GM19452 (cell line): ENCODE results near the gene TRAK2.
"Not testable (repeated sequence)": the region's sequence is repeated elsewhere in the genome, so short reads cannot be mapped to it uniquely, and the experiment has no call there.

Source experiments
- ATAC-seq: cut with Tn5 transposase; IDR thresholded peaks from one replicate; pipeline ENCODE4 v1.9.1; 2021; ENCODE audit not compliant: unreplicated experiment

TRAK2 gene

GRCh38 chr2:201414099-201415023 is 36.9 kb downstream of the TRAK2 start:
- peak; percentile 79 for ATAC-seq

- ATAC-seq, result no peak
These were observed 37.7 kb downstream of the TRAK2 start for GRCh38 chr2:201413552-201413951.

DNA sequence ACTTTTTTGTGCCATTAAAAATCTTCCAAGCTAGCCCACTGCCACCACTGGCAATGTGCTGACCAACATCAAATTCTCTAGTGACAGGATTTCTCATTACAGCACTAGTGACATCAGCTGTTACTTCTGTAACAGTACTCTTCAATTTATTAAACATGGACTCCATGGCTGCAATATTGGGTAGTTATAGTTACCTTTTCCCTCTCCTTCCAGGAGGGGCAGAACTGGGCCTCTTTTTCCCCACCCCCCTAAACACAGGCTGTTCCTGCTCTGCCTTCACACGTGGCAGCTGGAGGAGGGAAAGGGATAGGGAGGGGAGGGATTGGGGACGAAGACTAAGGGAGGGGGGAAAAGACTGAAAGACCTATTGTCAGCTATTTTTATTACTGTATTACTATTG is 38.1 kb downstream of the TRAK2 start:
- ATAC-seq, result no peak

DNA sequence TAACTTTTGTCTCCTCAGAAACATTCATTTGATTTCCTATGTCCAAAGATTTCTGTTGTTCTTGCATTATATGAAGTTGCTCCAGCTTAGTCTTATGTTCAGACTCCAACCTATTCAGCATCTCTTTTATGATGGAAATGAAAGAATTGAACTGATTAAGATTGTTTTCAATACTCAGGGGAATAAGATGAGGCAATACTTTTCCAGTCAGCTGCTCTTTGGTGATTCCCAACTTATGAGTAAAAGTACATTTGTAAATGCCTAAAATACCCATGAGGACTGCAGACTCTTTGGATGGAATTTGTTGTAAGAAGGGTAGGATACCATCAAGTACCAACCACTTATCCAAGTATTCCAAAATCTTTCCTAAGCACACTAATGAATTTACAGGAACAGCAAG is 39.8 kb downstream of the TRAK2 start:
- ATAC-seq, result no peak

- ATAC-seq, result no peak
These were observed 42.3 kb downstream of the TRAK2 start for GRCh38 chr2:201408931-201409330.

- ATAC-seq, result no peak
These were observed 44.0 kb downstream of the TRAK2 start for GRCh38 chr2:201407265-201407664.

- ATAC-seq, result no peak
These were observed 45.1 kb downstream of the TRAK2 start for GRCh38 chr2:201406077-201406662.

GRCh38 chr2:201404699-201405280 is 46.5 kb downstream of the TRAK2 start:
- ATAC-seq, result no peak

- no peak for ATAC-seq
These were observed 47.4 kb downstream of the TRAK2 start for GRCh38 chr2:201403880-201404279.

DNA sequence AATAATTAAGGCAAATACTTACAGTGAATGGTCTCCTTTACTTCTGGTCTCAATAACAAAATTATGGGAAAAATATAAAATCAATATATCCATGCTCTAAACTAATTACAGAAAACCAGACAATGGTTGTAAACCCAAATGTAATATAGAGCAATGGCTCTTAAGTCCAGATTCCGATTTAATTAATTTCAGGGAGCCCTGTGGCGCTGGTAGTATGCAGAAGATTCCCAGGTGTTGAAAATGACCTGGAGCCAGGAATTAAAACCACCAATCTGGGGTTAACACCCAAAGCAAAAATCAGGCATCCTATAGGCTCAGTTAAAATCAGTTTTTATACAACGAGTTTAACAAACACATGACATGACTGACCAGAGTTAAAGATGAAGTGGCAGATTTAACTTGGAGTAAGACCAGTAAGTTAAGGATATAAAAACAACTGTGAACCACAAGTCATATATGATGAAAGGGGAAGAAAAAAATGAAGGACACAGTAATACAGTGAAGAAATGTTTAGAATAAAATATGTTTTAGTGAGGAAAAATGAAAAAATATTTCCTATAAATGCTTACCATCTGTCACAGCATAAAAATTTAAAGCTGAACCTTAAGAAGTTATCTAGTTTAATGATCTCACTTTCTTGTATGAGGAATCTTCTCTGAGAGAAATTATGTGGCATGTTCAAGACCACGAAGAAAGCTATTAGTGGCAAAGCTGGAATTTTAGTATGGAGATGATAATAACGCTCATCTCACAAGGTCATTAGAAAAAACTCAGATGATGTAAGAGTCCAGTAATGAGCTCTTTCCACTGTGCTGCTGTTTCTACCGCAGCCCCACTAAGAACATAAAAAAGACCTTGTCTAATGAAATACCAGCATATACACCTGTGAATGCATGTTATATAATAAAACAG is 48.4 kb downstream of the TRAK2 start:
- ATAC-seq, result no peak

GRCh38 chr2:201401815-201402214 is 49.4 kb downstream of the TRAK2 start:
- ATAC-seq, result no peak

- ATAC-seq, result no peak
These were observed 54.7 kb downstream of the TRAK2 start for GRCh38 chr2:201396595-201396994.

DNA sequence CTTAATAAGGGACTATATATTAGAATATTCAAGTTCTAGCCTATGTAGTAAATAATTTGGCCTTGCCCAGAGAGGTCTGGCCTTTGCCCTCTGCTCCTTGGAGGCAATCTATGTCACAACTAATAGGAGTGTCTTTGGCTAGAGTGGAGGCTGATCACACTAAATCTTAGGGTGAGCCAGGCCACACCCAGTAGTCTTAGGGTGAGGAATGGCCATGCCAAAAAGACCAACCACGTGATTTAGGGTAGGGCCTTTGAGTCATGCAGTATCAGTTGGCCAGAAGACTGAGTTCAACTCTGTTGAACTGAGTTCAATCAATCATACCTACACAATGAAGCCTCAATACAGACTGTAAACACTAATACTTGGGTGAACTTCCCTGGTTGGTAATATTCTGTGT is 68.1 kb downstream of the TRAK2 start:
- no peak for ATAC-seq

DNA sequence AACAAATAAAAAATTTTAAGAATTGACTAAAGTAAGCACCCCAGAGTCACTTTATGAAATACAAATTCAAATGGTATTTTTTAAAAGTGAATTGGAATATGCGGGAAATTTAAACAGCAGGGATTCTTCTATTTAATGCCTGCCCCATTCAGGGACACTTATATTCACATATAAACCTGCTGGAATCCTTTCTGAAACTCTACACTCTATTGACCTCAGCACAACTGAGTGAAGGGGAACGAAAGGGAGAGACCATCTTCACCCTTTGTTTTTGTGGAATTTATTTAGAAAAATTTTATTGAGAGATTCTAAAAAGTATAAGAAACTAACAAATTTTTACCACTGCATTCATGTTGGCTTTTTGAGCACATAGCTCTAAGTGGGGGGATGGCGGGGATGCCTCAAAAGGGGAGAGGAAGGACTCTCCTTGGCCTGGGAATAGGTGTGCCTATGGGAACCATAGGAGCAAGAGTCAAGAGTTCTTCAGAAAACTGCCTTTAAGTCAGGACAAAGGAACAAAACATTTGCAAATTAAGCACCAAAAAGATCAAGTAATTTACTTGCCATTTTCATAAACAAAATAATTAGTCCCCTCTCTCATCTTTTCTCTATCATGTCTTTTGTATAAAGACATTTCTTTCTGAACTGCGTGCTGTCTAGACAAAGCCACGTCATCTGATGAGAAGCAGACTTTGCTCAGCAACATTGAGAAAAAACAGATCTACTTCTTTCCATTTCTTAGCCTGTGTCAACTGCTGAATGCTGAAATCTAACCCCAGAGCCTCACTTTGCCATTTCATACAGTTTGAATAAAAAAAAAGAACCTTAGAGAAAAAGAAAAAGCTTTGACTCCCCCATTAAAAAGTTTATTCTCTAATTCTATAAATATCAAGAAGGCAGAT is 72.5 kb downstream of the TRAK2 start:
- no peak for ATAC-seq

DNA sequence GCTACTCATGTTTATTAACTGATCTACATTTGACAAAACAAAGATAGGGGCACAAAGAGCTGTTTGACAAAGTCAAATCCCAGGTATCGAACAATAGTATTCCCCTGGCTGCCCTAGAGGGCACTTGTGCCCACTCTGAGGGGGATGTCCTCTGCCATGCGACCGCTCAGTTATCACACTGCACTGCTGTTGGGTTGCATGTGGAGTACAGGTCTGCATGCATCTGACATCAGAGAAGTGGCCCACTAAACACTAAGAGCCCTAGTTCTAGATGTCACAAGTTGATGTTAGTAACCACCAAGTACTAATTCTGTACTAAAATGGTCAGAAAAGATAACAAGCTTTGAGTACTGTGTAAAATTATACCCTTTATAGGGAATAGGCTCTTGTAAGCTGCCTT is 74.0 kb downstream of the TRAK2 start:
- no peak for ATAC-seq

DNA sequence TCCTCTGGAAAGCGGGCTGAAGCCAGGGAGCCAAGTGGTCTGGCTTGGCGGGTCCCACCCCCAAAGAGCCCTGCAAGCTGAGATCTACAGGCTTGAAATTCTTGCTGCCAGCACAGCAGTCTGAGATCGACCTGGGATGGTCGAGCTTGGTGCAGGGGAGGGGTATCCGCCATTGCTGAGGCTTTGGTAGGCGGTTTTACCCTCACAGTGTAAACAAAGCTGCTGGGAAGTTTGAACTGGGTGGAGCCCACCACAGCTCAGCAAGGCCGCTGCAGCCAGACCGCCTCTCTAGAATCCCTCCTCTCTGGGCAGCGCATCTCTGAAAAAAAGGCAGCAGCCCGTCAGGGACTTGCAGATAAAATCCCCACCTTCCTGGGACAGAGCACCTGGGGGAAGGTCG is 81.5 kb downstream of the TRAK2 start:
- no peak for ATAC-seq

DNA sequence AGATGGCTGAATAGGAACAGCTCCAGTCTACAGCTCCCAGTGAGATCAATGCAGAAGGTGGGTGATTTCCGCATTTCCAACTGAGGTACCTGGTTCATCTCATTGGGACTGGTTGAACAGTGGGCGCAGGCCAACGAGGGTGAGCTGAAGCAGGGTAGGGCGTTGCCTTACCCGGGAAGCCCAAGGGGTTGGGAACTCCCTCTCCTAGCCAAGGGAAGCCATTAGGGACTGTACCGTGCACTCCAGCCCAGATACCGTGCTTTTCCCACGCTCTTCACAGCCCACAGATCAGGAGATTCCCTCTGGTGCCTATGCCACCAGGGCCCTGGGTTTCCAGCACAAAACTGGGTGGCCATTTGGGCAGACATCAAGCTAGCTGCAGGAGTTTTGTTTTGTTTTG is 81.9 kb downstream of the TRAK2 start:
- not testable (repeated sequence) for ATAC-seq

GRCh38 chr2:201366146-201366545 is 85.1 kb downstream of the TRAK2 start:
- no peak for ATAC-seq

DNA sequence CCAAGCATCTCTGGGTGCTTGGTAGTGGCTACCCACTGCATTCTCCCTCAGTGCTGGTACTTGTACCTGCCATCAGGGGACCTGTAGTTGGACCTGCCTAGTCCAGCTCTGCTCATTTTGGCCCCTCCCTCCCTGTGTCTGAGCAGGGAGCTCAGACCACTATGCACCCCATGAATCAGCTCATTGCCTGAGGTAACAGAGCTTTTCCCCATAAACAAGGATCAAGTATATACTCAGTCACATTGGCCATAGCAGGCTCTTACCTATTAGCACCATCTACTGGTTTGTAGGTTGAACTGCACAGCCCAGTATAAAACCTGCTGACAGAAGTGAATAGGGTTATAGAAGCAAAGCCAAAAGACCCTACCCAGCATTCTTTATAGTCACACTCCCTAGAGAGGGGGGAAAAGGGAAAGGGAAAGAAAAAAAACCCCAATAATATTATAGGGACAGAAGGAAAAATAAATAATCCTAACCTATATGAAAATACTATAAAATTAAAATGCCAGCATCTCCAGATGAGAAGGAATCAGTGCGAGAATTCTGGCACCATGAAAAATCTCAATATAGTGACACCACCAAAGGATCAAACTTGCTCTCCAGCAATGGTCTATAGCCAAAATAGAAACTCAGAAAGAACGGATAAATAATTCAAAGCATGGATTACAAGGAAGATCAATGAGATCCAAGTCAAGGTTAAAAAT is 87.2 kb downstream of the TRAK2 start:
- ATAC-seq, result no peak
